Liver (tissue), 3 donors: Measurements from ENCODE around the gene ETV6.

ENCODE experiments used
- EGR1 ChIP-seq, 2 donors: IDR thresholded peaks; 2 replicates each; pipeline ENCODE4 v1.6.1; 2016 to 2018; ENCODE audit warnings: antibody characterized with exemption in 2 of 2, low read depth in 2 of 2
- HNF4G ChIP-seq: IDR thresholded peaks from 2 replicates; pipeline ENCODE4 v1.6.1; 2016; ENCODE audit warnings: antibody characterized with exemption
- JUND ChIP-seq, 2 donors: IDR thresholded peaks; 2 replicates each; pipeline ENCODE4 v1.6.1; 2016; ENCODE audit warnings: antibody characterized with exemption in 2 of 2
- RAD21 ChIP-seq, 2 donors: IDR thresholded peaks; 2 replicates each; pipeline ENCODE4 v1.6.1; 2016; ENCODE audit warnings: antibody characterized with exemption in 2 of 2, mild to moderate bottlenecking in 2 of 2
- SP1 ChIP-seq: IDR thresholded peaks from 2 replicates; pipeline ENCODE4 v1.6.1; 2018; ENCODE audit warnings: antibody characterized with exemption, mild to moderate bottlenecking
- TAF1 ChIP-seq: conservative IDR thresholded peaks from 2 replicates; pipeline ENCODE4 v1.6.1; 2016; ENCODE audit warnings: antibody characterized with exemption, mild to moderate bottlenecking
- TF ChIP-seq, protein P1 (sequence below): fragments of 150-350 bp; IDR thresholded peaks from 2 replicates; pipeline ENCODE4 v1.5.1; 2017; ENCODE audit warnings: improper control_type of control experiment, low read depth, low read length; ENCODE audit not compliant: missing input control
- TF ChIP-seq, protein P2 (sequence below): IDR thresholded peaks from 2 replicates; pipeline ENCODE4 v1.6.1; 2016; ENCODE audit warnings: antibody characterized with exemption, mild to moderate bottlenecking
- TF ChIP-seq, protein P3 (sequence below): IDR thresholded peaks from 2 replicates; pipeline ENCODE4 v1.6.1; 2016; ENCODE audit warnings: antibody characterized with exemption
- donor health status: healthy.
- donor health status: healthy.

DNA sequence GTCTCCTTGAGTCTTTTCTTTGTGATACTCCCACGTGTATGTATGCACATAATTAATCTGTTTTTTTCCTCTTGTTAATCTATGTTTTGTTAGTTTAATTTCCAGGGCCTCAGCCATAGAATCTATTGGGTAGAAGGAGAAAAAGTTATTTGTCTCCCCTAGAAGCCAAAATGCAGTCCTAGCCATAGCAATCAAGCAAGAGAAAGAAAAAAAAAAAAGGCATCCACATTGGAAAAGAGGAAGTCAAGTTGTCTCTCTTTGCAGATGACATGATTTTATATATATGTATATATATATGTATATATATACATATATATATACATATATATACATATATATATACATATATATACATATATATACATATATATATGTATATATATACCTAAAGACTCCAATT lies 25.4 kb upstream of the ETV6 start:
- TF ChIP-seq, protein P1, sequence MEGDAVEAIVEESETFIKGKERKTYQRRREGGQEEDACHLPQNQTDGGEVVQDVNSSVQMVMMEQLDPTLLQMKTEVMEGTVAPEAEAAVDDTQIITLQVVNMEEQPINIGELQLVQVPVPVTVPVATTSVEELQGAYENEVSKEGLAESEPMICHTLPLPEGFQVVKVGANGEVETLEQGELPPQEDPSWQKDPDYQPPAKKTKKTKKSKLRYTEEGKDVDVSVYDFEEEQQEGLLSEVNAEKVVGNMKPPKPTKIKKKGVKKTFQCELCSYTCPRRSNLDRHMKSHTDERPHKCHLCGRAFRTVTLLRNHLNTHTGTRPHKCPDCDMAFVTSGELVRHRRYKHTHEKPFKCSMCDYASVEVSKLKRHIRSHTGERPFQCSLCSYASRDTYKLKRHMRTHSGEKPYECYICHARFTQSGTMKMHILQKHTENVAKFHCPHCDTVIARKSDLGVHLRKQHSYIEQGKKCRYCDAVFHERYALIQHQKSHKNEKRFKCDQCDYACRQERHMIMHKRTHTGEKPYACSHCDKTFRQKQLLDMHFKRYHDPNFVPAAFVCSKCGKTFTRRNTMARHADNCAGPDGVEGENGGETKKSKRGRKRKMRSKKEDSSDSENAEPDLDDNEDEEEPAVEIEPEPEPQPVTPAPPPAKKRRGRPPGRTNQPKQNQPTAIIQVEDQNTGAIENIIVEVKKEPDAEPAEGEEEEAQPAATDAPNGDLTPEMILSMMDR = no peak
- no peak for TF ChIP-seq RAD21 (IDR thresholded peaks at IDR 0.05)
- no peak for TF ChIP-seq EGR1 (IDR thresholded peaks at IDR 0.05; ENCODE audit: low read depth in 2 of 2)
- TF ChIP-seq SP1 = no peak
- TF ChIP-seq, protein P2, sequence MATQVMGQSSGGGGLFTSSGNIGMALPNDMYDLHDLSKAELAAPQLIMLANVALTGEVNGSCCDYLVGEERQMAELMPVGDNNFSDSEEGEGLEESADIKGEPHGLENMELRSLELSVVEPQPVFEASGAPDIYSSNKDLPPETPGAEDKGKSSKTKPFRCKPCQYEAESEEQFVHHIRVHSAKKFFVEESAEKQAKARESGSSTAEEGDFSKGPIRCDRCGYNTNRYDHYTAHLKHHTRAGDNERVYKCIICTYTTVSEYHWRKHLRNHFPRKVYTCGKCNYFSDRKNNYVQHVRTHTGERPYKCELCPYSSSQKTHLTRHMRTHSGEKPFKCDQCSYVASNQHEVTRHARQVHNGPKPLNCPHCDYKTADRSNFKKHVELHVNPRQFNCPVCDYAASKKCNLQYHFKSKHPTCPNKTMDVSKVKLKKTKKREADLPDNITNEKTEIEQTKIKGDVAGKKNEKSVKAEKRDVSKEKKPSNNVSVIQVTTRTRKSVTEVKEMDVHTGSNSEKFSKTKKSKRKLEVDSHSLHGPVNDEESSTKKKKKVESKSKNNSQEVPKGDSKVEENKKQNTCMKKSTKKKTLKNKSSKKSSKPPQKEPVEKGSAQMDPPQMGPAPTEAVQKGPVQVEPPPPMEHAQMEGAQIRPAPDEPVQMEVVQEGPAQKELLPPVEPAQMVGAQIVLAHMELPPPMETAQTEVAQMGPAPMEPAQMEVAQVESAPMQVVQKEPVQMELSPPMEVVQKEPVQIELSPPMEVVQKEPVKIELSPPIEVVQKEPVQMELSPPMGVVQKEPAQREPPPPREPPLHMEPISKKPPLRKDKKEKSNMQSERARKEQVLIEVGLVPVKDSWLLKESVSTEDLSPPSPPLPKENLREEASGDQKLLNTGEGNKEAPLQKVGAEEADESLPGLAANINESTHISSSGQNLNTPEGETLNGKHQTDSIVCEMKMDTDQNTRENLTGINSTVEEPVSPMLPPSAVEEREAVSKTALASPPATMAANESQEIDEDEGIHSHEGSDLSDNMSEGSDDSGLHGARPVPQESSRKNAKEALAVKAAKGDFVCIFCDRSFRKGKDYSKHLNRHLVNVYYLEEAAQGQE = no peak
- TF ChIP-seq HNF4G = no peak
- TF ChIP-seq JUND (IDR thresholded peaks at IDR 0.05) = no peak
- TF ChIP-seq TAF1 = no peak
- TF ChIP-seq, protein P3, sequence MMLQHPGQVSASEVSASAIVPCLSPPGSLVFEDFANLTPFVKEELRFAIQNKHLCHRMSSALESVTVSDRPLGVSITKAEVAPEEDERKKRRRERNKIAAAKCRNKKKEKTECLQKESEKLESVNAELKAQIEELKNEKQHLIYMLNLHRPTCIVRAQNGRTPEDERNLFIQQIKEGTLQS = no peak
